Measurements from ENCODE around the gene ARFGAP2.

ARFGAP2 gene

GRCh38 chr11:47149782-47150181 lies 26.9 kb downstream of the ARFGAP2 start:
- Histone ChIP-seq H3K4me1 (ENCODE audit: insufficient read depth, low read length) (peaks cover 6% of the 10 kb centered on the region), H3K79me2 (ENCODE audit: insufficient read depth, low read length) (no peaks in the 10 kb centered on the region), H3K4me3 (ENCODE audit: low read depth in 1 of 2, low read length in 2 of 2) (no peak overlapping the region), H3K36me3 (ENCODE audit: insufficient read depth, low read length) (peaks cover 4% of the 10 kb centered on the region; the same call in 1 of the 2 replicates), H2AFZ (ENCODE audit: low read depth, low read length) (no peak overlapping the region), H3K27me3 (ENCODE audit: insufficient read depth, low read length, poor library complexity) (no peaks in the 10 kb centered on the region), H3K9ac (ENCODE audit: low read depth, low read length) (no peak overlapping the region), H4K20me1 (ENCODE audit: insufficient read depth, low read length) (no peaks in the 10 kb centered on the region), H3K27ac (ENCODE audit: low read length) (no peak overlapping the region), H3K9me3 (ENCODE audit: insufficient read depth, low read length, severe bottlenecking) (no peaks in the 10 kb centered on the region), H3K4me2 (ENCODE audit: insufficient read depth, low read length) (no peak overlapping the region)
- no peak for TF ChIP-seq EZH2 (IDR thresholded peaks at IDR 0.05; ENCODE audit: borderline replicate concordance, low read depth, low read length, severe bottlenecking)
- TF ChIP-seq, protein P1, sequence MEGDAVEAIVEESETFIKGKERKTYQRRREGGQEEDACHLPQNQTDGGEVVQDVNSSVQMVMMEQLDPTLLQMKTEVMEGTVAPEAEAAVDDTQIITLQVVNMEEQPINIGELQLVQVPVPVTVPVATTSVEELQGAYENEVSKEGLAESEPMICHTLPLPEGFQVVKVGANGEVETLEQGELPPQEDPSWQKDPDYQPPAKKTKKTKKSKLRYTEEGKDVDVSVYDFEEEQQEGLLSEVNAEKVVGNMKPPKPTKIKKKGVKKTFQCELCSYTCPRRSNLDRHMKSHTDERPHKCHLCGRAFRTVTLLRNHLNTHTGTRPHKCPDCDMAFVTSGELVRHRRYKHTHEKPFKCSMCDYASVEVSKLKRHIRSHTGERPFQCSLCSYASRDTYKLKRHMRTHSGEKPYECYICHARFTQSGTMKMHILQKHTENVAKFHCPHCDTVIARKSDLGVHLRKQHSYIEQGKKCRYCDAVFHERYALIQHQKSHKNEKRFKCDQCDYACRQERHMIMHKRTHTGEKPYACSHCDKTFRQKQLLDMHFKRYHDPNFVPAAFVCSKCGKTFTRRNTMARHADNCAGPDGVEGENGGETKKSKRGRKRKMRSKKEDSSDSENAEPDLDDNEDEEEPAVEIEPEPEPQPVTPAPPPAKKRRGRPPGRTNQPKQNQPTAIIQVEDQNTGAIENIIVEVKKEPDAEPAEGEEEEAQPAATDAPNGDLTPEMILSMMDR (IDR thresholded peaks at IDR 0.05; ENCODE audit: borderline replicate concordance, extremely low read depth, low read length, poor library complexity, severe bottlenecking) = no peak
- DNase-seq (no peak), ATAC-seq (ENCODE audit: insufficient read depth, low read depth) (no peak)

- DNase-seq = no peak
- TF ChIP-seq EZH2 (IDR thresholded peaks at IDR 0.05; ENCODE audit: borderline replicate concordance, low read depth, low read length, severe bottlenecking) = no peak
- TF ChIP-seq, protein P1 (IDR thresholded peaks at IDR 0.05; ENCODE audit: borderline replicate concordance, extremely low read depth, low read length, poor library complexity, severe bottlenecking) = no peak
- H3K4me1 ChIP-seq (ENCODE audit: insufficient read depth, low read length) = no peaks in the 10 kb centered on the region
These were observed 27.7 kb downstream of the ARFGAP2 start for GRCh38 chr11:47148903-47149531.

GRCh38 chr11:47148270-47148669 lies 28.4 kb downstream of the ARFGAP2 start:
- no peak for DNase-seq

More at GRCh38 chr11:47148903-47149531, 27.7 kb downstream of the ARFGAP2 start:
- no peak for ATAC-seq (ENCODE audit: insufficient read depth, low read depth)
- no peaks in the 10 kb centered on the region for H4K20me1 ChIP-seq (ENCODE audit: insufficient read depth, low read length)
- H3K9me3 ChIP-seq (ENCODE audit: insufficient read depth, low read length, severe bottlenecking) = no peaks in the 10 kb centered on the region
- H3K4me3 ChIP-seq (ENCODE audit: low read depth in 1 of 2, low read length in 2 of 2) = no peak overlapping the region
- peaks cover 4% of the 10 kb centered on the region; the same call in 1 of the 2 replicates for H3K36me3 ChIP-seq (ENCODE audit: insufficient read depth, low read length)
- no peak overlapping the region for H2AFZ ChIP-seq (ENCODE audit: low read depth, low read length)
- no peak overlapping the region for H3K9ac ChIP-seq (ENCODE audit: low read depth, low read length)
- no peaks in the 10 kb centered on the region for H3K79me2 ChIP-seq (ENCODE audit: insufficient read depth, low read length)
- H3K27ac ChIP-seq (ENCODE audit: low read length) = no peak overlapping the region
- H3K27me3 ChIP-seq (ENCODE audit: insufficient read depth, low read length, poor library complexity) = no peaks in the 10 kb centered on the region
- no peak overlapping the region for H3K4me2 ChIP-seq (ENCODE audit: insufficient read depth, low read length)

More at GRCh38 chr11:47148270-47148669, 28.4 kb downstream of the ARFGAP2 start:
- Histone ChIP-seq H3K27ac (ENCODE audit: low read length) (no peak overlapping the region), H3K9ac (ENCODE audit: low read depth, low read length) (no peak overlapping the region), H3K4me1 (ENCODE audit: insufficient read depth, low read length) (no peaks in the 10 kb centered on the region), H2AFZ (ENCODE audit: low read depth, low read length) (no peak overlapping the region), H3K4me2 (ENCODE audit: insufficient read depth, low read length) (no peak overlapping the region), H3K9me3 (ENCODE audit: insufficient read depth, low read length, severe bottlenecking) (no peaks in the 10 kb centered on the region), H3K4me3 (ENCODE audit: low read depth in 1 of 2, low read length in 2 of 2) (no peak overlapping the region), H3K36me3 (ENCODE audit: insufficient read depth, low read length) (peaks cover 4% of the 10 kb centered on the region; the same call in 1 of the 2 replicates), H3K27me3 (ENCODE audit: insufficient read depth, low read length, poor library complexity) (no peaks in the 10 kb centered on the region), H4K20me1 (ENCODE audit: insufficient read depth, low read length) (no peaks in the 10 kb centered on the region), H3K79me2 (ENCODE audit: insufficient read depth, low read length) (no peaks in the 10 kb centered on the region)
- no peak for ATAC-seq (ENCODE audit: insufficient read depth, low read depth)
- TF ChIP-seq EZH2 (IDR thresholded peaks at IDR 0.05; ENCODE audit: borderline replicate concordance, low read depth, low read length, severe bottlenecking) = no peak
- TF ChIP-seq, protein P1 (IDR thresholded peaks at IDR 0.05; ENCODE audit: borderline replicate concordance, extremely low read depth, low read length, poor library complexity, severe bottlenecking) = no peak

Measured in DND-41 (cell line).